GM10266 (cell line): ENCODE measurements around the gene HTN1.
"Not testable (repeated sequence)": the region's sequence is repeated elsewhere in the genome, so short reads cannot be mapped to it uniquely, and the experiment has no call there.

Source experiments
- DNase-seq: peaks from one replicate; pipeline ENCODE4 v3.0.0; 2012; ENCODE audit errors: extremely low spot score
- TF ChIP-seq, protein P1 (sequence below): IDR thresholded peaks from 2 replicates; pipeline ENCODE4 v1.5.1; 2012; ENCODE audit warnings: mild to moderate bottlenecking, low read depth; ENCODE audit not compliant: control insufficient read depth, insufficient read depth; ENCODE audit errors: missing control alignments

The HTN1 gene

DNA sequence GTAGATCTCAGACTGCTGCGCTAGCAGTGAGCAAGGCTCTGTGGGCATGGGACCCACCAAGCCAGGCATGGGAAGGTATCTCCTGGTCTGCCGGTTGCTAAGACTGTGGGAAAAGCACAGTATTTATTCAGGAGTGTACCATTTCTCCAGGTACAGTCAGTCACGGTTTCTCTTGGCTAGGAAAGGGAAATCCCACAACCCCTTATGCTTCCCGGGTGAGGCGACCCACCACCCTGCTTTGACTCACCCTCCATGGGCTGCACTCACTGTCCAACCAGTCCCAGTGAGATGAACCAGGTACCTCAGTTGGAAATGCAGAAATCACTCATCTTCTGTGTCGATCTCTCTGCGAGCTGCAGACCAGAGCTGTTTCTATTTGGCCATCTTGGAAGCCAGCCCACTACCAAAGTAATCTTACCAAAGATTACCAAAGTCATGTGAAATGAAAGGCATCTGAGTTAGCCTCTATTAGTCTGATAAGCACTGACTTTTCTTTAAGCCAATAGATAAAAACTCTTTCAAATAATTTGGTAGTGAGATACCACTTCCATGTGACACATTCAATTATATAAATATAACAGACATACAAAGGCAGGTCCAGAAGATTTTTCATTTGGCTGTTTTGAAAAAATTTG, 8.5 kb upstream of the HTN1 start:
- TF ChIP-seq, protein P1, sequence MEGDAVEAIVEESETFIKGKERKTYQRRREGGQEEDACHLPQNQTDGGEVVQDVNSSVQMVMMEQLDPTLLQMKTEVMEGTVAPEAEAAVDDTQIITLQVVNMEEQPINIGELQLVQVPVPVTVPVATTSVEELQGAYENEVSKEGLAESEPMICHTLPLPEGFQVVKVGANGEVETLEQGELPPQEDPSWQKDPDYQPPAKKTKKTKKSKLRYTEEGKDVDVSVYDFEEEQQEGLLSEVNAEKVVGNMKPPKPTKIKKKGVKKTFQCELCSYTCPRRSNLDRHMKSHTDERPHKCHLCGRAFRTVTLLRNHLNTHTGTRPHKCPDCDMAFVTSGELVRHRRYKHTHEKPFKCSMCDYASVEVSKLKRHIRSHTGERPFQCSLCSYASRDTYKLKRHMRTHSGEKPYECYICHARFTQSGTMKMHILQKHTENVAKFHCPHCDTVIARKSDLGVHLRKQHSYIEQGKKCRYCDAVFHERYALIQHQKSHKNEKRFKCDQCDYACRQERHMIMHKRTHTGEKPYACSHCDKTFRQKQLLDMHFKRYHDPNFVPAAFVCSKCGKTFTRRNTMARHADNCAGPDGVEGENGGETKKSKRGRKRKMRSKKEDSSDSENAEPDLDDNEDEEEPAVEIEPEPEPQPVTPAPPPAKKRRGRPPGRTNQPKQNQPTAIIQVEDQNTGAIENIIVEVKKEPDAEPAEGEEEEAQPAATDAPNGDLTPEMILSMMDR, result no peak
- no peak for DNase-seq

GRCh38 chr4:70056534-70056933, 6.3 kb downstream of the HTN1 start:
- DNase-seq, result not testable (repeated sequence)

DNA sequence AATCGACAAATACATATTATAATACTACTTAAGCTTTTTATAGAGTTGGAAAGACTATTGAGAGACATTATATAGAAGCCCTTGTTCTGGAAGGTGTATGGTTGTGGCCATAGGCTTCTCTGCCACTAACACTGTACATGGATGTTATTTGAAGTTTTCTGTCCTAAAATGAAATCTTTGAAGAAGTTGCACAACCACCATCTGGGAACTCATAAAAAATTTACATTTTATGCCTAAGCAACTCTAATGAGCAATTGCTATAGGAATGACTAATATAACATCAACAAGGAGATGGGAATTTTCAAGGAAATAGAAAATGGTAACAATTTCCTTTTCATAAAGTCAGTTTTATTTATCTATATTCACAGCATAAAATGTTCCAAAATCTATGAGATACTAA, 7.4 kb downstream of the HTN1 start:
- TF ChIP-seq, protein P1, result no peak
- DNase-seq, result no peak

GRCh38 chr4:70059149-70059548, 8.9 kb downstream of the HTN1 start:
- no peak for DNase-seq
- TF ChIP-seq, protein P1, result no peak

GRCh38 chr4:70062000-70062399, 11.8 kb downstream of the HTN1 start:
- no peak for DNase-seq
- TF ChIP-seq, protein P1, result no peak

GRCh38 chr4:70080205-70080604, 30.0 kb downstream of the HTN1 start:
- TF ChIP-seq, protein P1, result no peak
- DNase-seq, result no peak

- TF ChIP-seq, protein P1, result no peak
- DNase-seq, result no peak
Observed at GRCh38 chr4:70099206-70099605, 49.0 kb downstream of the HTN1 start.
